ENCODE measurements around the gene SLC26A1. TPM values are rescaled to one million over a fixed set of nuclear protein-coding genes. Genes with fewer than 3 reads are reported as not detected.

The SLC26A1 gene
- total and polyA plus RNA-seq, 2 experiments from 2014 or later: 0.22 to 1.8 TPM

- TF ChIP-seq EZH2 (IDR thresholded peaks at IDR 0.05; ENCODE audit: insufficient read depth, poor library complexity, severe bottlenecking) (no peak), EZH2phosphoT487 (IDR thresholded peaks at IDR 0.05; ENCODE audit: insufficient read depth, low read depth) (no peak)
- Histone ChIP-seq H3K4me3 (no peak overlapping the region), H3F3A (ENCODE audit: insufficient read depth) (no peaks in the 10 kb centered on the region), H3K9me2 (ENCODE audit: insufficient read depth) (no peaks in the 10 kb centered on the region), H3K27ac (no peak overlapping the region), H2AFZ (no peak overlapping the region), H3K9ac (no peak overlapping the region), H3K79me2 (ENCODE audit: insufficient read depth) (no peaks in the 10 kb centered on the region), H3K4me1 (ENCODE audit: insufficient read depth) (no peaks in the 10 kb centered on the region), H3K9me3 (ENCODE audit: low read depth) (no peaks in the 10 kb centered on the region), H3K36me3 (ENCODE audit: low read depth) (no peaks in the 10 kb centered on the region), H4K20me1 (ENCODE audit: insufficient read depth) (no peaks in the 10 kb centered on the region), H3K27me3 (replicated peaks; ENCODE audit: insufficient read depth) (no peaks in the 10 kb centered on the region), H3K4me2 (ENCODE audit: unreplicated experiment) (no peak overlapping the region)
- in situ Hi-C loops (cut with MboI): no loop called here
- DNase-seq: no peak
- WGBS, 2 experiments (ENCODE audit: low coverage in 1 of 2, low lambda C conversion rate in 2 of 2, missing lambda C conversion rate in 2 of 2): 89 to 92% methylated on average over 12 to 15 of the region's 15 CpGs
Measured at GRCh38 chr4:1017706-1018105, 24.5 kb upstream of the SLC26A1 start.

GRCh38 chr4:1017211-1017610, 24.0 kb upstream of the SLC26A1 start:
- TF ChIP-seq EZH2phosphoT487 (IDR thresholded peaks at IDR 0.05; ENCODE audit: insufficient read depth, low read depth) (no peak), EZH2 (IDR thresholded peaks at IDR 0.05; ENCODE audit: insufficient read depth, poor library complexity, severe bottlenecking) (no peak)
- Histone ChIP-seq H3K36me3 (ENCODE audit: low read depth) (no peaks in the 10 kb centered on the region), H3K4me2 (ENCODE audit: unreplicated experiment) (no peak overlapping the region), H3K4me1 (ENCODE audit: insufficient read depth) (no peaks in the 10 kb centered on the region), H3F3A (ENCODE audit: insufficient read depth) (no peaks in the 10 kb centered on the region), H3K9me3 (ENCODE audit: low read depth) (no peaks in the 10 kb centered on the region), H3K27me3 (replicated peaks; ENCODE audit: insufficient read depth) (no peaks in the 10 kb centered on the region), H2AFZ (no peak overlapping the region), H3K4me3 (no peak overlapping the region), H3K9ac (no peak overlapping the region), H3K9me2 (ENCODE audit: insufficient read depth) (no peaks in the 10 kb centered on the region), H3K79me2 (ENCODE audit: insufficient read depth) (no peaks in the 10 kb centered on the region), H4K20me1 (ENCODE audit: insufficient read depth) (no peaks in the 10 kb centered on the region), H3K27ac (no peak overlapping the region)
- DNase-seq: no peak
- in situ Hi-C loops (cut with MboI): no loop called here
- 79 to 85% methylated on average over 15 to 16 of the region's 16 CpGs for WGBS, 2 experiments (ENCODE audit: low coverage in 1 of 2, low lambda C conversion rate in 2 of 2, missing lambda C conversion rate in 2 of 2)

GRCh38 chr4:1015746-1016145, 22.5 kb upstream of the SLC26A1 start:
- TF ChIP-seq EZH2phosphoT487 (IDR thresholded peaks at IDR 0.05; ENCODE audit: insufficient read depth, low read depth) (no peak), EZH2 (IDR thresholded peaks at IDR 0.05; ENCODE audit: insufficient read depth, poor library complexity, severe bottlenecking) (no peak)
- 0 out of 2 replicates have a peak, but pooled peaks cover 3% of the 10 kb centered on the region for H3K4me1 ChIP-seq (ENCODE audit: insufficient read depth)
- in situ Hi-C loops (cut with MboI): no loop called here

GRCh38 chr4:1015179-1015578, 22.0 kb upstream of the SLC26A1 start:
- no peak overlapping the region for H2AFZ ChIP-seq
- no peaks in the 10 kb centered on the region for H3K36me3 ChIP-seq (ENCODE audit: low read depth)
- 98 to 99% methylated on average over 8 of the region's 8 CpGs for WGBS, 2 experiments (ENCODE audit: low coverage in 1 of 2, low lambda C conversion rate in 2 of 2, missing lambda C conversion rate in 2 of 2)
- no peak overlapping the region for H3K4me2 ChIP-seq (ENCODE audit: unreplicated experiment)
- 0 out of 2 replicates have a peak, but pooled peaks cover 3% of the 10 kb centered on the region for H3K4me1 ChIP-seq (ENCODE audit: insufficient read depth)
- no peaks in the 10 kb centered on the region for H3K9me3 ChIP-seq (ENCODE audit: low read depth)
- no peak for DNase-seq
- H4K20me1 ChIP-seq (ENCODE audit: insufficient read depth): no peaks in the 10 kb centered on the region
- no peak overlapping the region for H3K27ac ChIP-seq
- no peaks in the 10 kb centered on the region for H3F3A ChIP-seq (ENCODE audit: insufficient read depth)
- H3K4me3 ChIP-seq: no peak overlapping the region
- H3K9me2 ChIP-seq (ENCODE audit: insufficient read depth): no peaks in the 10 kb centered on the region
- no peak overlapping the region for H3K9ac ChIP-seq
- no peaks in the 10 kb centered on the region for H3K27me3 ChIP-seq (replicated peaks; ENCODE audit: insufficient read depth)
- TF ChIP-seq EZH2 (IDR thresholded peaks at IDR 0.05; ENCODE audit: insufficient read depth, poor library complexity, severe bottlenecking): no peak
- TF ChIP-seq EZH2phosphoT487 (IDR thresholded peaks at IDR 0.05; ENCODE audit: insufficient read depth, low read depth): no peak
- in situ Hi-C loops (cut with MboI): no loop called here
- no peaks in the 10 kb centered on the region for H3K79me2 ChIP-seq (ENCODE audit: insufficient read depth)

More at GRCh38 chr4:1015746-1016145, 22.5 kb upstream of the SLC26A1 start:
- H3K9me2 ChIP-seq (ENCODE audit: insufficient read depth): no peaks in the 10 kb centered on the region
- no peaks in the 10 kb centered on the region for H3K27me3 ChIP-seq (replicated peaks; ENCODE audit: insufficient read depth)
- H4K20me1 ChIP-seq (ENCODE audit: insufficient read depth): no peaks in the 10 kb centered on the region
- H3K4me3 ChIP-seq: no peak overlapping the region
- H3K36me3 ChIP-seq (ENCODE audit: low read depth): no peaks in the 10 kb centered on the region
- no peak overlapping the region for H2AFZ ChIP-seq
- H3K79me2 ChIP-seq (ENCODE audit: insufficient read depth): no peaks in the 10 kb centered on the region
- WGBS, 2 experiments (ENCODE audit: low coverage in 1 of 2, low lambda C conversion rate in 2 of 2, missing lambda C conversion rate in 2 of 2): 90 to 92% methylated on average over 10 of the region's 10 CpGs
- no peak overlapping the region for H3K4me2 ChIP-seq (ENCODE audit: unreplicated experiment)
- no peak for DNase-seq
- no peak overlapping the region for H3K27ac ChIP-seq
- no peaks in the 10 kb centered on the region for H3K9me3 ChIP-seq (ENCODE audit: low read depth)
- H3F3A ChIP-seq (ENCODE audit: insufficient read depth): no peaks in the 10 kb centered on the region
- no peak overlapping the region for H3K9ac ChIP-seq
